ENCODE data around the gene MT1B.
A peak's percentile ranks its signal among the peaks of the same experiment; 100 is the strongest.

Gene MT1B

GRCh38 chr16:56607109-56607618, 44.5 kb upstream of the MT1B start:
- in situ Hi-C loops (cut with MboI; ENCODE audit: low sequenced_read_pairs, unreplicated experiment), result no loop called here
- DNase-seq (ENCODE audit: low spot score), result no peak
- no peak for TF ChIP-seq CTCF (IDR thresholded peaks at IDR 0.05; ENCODE audit: borderline replicate concordance, control extremely low read depth, extremely low read depth, insufficient read depth, missing control alignments)

- no peak for DNase-seq (ENCODE audit: low spot score)
- TF ChIP-seq CTCF (IDR thresholded peaks at IDR 0.05; ENCODE audit: borderline replicate concordance, control extremely low read depth, extremely low read depth, insufficient read depth, missing control alignments), result no peak
- in situ Hi-C loops (cut with MboI; ENCODE audit: low sequenced_read_pairs, unreplicated experiment), result no loop called here
Observed at GRCh38 chr16:56607675-56608042, 44.0 kb upstream of the MT1B start.

GRCh38 chr16:56608043-56608875, 43.4 kb upstream of the MT1B start, which contains the start of gene MT2A:
Gene MT2A, plus strand, starts transcription at chr16:56608584. Its CDS starts 72 bp downstream, at chr16:56608656.
- peak; percentile 96 for DNase-seq (ENCODE audit: low spot score)
- TF ChIP-seq CTCF (IDR thresholded peaks at IDR 0.05; ENCODE audit: borderline replicate concordance, control extremely low read depth, extremely low read depth, insufficient read depth, missing control alignments), result no peak
- in situ Hi-C loops (cut with MboI; ENCODE audit: low sequenced_read_pairs, unreplicated experiment), result no loop called here

GRCh38 chr16:56608876-56609462, 42.7 kb upstream of the MT1B start:
- TF ChIP-seq CTCF (IDR thresholded peaks at IDR 0.05; ENCODE audit: borderline replicate concordance, control extremely low read depth, extremely low read depth, insufficient read depth, missing control alignments), result no peak
- no peak for DNase-seq (ENCODE audit: low spot score)
- in situ Hi-C loops (cut with MboI; ENCODE audit: low sequenced_read_pairs, unreplicated experiment), result no loop called here

DNA sequence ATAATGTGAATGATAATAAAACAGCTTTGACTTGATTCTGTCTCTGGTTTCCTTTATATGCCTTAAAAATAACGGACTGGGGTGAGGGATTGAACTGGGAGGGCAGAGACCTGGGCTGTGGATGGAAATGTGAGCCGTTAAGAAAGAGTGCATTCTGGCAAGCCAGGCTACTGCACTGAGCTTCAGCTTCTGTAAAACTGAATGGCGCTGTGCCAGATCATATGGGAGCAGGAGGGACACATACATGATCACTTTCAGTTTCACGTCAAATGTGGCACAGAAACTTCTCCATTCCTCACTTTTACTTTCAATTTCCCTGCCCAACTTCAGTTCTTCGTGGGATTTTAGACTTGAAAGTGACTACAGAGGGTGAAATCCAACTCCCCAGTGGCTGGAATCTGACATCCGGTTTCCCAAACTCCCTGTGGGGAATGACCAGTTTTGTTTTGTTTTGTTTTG, 42.2 kb upstream of the MT1B start:
- no peak for TF ChIP-seq CTCF (IDR thresholded peaks at IDR 0.05; ENCODE audit: borderline replicate concordance, control extremely low read depth, extremely low read depth, insufficient read depth, missing control alignments)
- DNase-seq (ENCODE audit: low spot score), result peak; percentile 78

GRCh38 chr16:56610017-56610608, 41.6 kb upstream of the MT1B start:
- in situ Hi-C loops (cut with MboI; ENCODE audit: low sequenced_read_pairs, unreplicated experiment), result no loop called here

More for the DNA sequence above, 42.2 kb upstream of the MT1B start:
- in situ Hi-C loops (cut with MboI; ENCODE audit: low sequenced_read_pairs, unreplicated experiment), result no loop called here

More at GRCh38 chr16:56610017-56610608, 41.6 kb upstream of the MT1B start:
- TF ChIP-seq CTCF (IDR thresholded peaks at IDR 0.05; ENCODE audit: borderline replicate concordance, control extremely low read depth, extremely low read depth, insufficient read depth, missing control alignments), result no peak
- no peak for DNase-seq (ENCODE audit: low spot score)
